NK-92 treated with Interleukin-12 subunit alpha and Interleukin-12 subunit beta, amount 100 ng/mL, for 24 hours (cell line): ENCODE data around the gene FAM118B.

ENCODE experiments used
- DNase-seq: peaks from one replicate; lab custom pipeline; 2025; lab: John Stamatoyannopoulos, UW

FAM118B gene

GRCh38 chr11:126186708-126187529 is 24.7 kb upstream of the FAM118B start:
- DNase-seq = no peak

GRCh38 chr11:126188332-126189108 is 23.1 kb upstream of the FAM118B start:
- no peak for DNase-seq

- DNase-seq = no peak
Measured at GRCh38 chr11:126189109-126189929, 22.3 kb upstream of the FAM118B start.

- no peak for DNase-seq
Measured at GRCh38 chr11:126190792-126191191, 20.8 kb upstream of the FAM118B start.

- DNase-seq = no peak
Measured at GRCh38 chr11:126191379-126192073, 20.1 kb upstream of the FAM118B start.

GRCh38 chr11:126192361-126192760 is 19.2 kb upstream of the FAM118B start:
- no peak for DNase-seq

GRCh38 chr11:126193038-126193478 is 18.5 kb upstream of the FAM118B start:
- DNase-seq = no peak

- DNase-seq = no peak
Measured at GRCh38 chr11:126194121-126194543, 17.4 kb upstream of the FAM118B start.

- no peak for DNase-seq
Measured at GRCh38 chr11:126195119-126195518, 16.5 kb upstream of the FAM118B start.

GRCh38 chr11:126197277-126197939 is 14.2 kb upstream of the FAM118B start:
- no peak for DNase-seq

- no peak for DNase-seq
Measured at GRCh38 chr11:126198648-126199047, 12.9 kb upstream of the FAM118B start.

- DNase-seq = no peak
Measured at GRCh38 chr11:126202646-126203359, 8.8 kb upstream of the FAM118B start.

GRCh38 chr11:126205359-126205758 is 6.2 kb upstream of the FAM118B start:
- DNase-seq = no peak

GRCh38 chr11:126207896-126208295 is 3.7 kb upstream of the FAM118B start:
- DNase-seq = no peak

- no peak for DNase-seq
Measured at GRCh38 chr11:126210871-126211235, 729 bp upstream of the FAM118B start.

GRCh38 chr11:126212089-126212660 is 593 bp downstream of the FAM118B start:
- no peak for DNase-seq

- no peak for DNase-seq
Measured at GRCh38 chr11:126214441-126214840, 2.9 kb downstream of the FAM118B start.

GRCh38 chr11:126214841-126215240 is 3.3 kb downstream of the FAM118B start:
- DNase-seq = no peak

GRCh38 chr11:126216526-126217305 is 5.1 kb downstream of the FAM118B start:
- DNase-seq = no peak
